Tibial nerve (tissue), 4 donors: ENCODE results near the gene FNDC3B.

Experiments
- EP300 ChIP-seq, 2 donors: sonication (generic); formaldehyde crosslinking; IDR thresholded peaks; one replicate each; pipeline ENCODE4 v1.6.1; 2017; ENCODE audit warnings: antibody characterized with exemption in 2 of 2, mild to moderate bottlenecking in 1 of 2
- TF ChIP-seq, protein P1 (sequence below), 5 experiments: fragments of 200-600 bp in 3 of 5; fragments of 450-650 bp in 2 of 5; sonication (generic) in 3 of 5; IDR thresholded peaks; one replicate each; pipeline ENCODE4 v1.5.1; 2016 to 2019; ENCODE audit warnings: antibody characterized with exemption in 5 of 5, mild to moderate bottlenecking in 3 of 5, moderate library complexity in 2 of 5

DNA sequence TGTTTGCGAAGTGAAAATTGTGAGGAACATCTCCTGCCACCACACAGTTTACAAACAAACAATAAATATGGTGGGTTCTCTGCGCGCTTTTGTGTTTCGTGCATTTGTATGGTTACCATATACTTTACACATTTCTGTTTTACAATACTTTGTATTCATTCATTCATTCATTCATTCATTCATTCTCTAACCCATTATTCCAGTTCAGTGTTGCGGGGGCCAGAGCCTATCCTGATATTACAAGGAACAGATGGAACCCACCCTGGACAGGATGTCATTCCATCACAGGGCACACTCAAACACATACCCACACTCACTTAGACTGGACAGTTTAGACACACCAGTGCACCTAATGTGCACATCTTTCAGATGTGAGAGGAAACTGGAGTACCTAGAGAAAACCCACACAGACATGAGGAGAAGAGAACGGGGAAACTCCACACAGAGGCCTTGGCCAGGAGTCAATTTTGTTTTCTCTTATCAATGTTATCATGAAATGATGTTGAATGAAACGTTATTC lies 160.5 kb downstream of the FNDC3B start:
- TF ChIP-seq, protein P1, sequence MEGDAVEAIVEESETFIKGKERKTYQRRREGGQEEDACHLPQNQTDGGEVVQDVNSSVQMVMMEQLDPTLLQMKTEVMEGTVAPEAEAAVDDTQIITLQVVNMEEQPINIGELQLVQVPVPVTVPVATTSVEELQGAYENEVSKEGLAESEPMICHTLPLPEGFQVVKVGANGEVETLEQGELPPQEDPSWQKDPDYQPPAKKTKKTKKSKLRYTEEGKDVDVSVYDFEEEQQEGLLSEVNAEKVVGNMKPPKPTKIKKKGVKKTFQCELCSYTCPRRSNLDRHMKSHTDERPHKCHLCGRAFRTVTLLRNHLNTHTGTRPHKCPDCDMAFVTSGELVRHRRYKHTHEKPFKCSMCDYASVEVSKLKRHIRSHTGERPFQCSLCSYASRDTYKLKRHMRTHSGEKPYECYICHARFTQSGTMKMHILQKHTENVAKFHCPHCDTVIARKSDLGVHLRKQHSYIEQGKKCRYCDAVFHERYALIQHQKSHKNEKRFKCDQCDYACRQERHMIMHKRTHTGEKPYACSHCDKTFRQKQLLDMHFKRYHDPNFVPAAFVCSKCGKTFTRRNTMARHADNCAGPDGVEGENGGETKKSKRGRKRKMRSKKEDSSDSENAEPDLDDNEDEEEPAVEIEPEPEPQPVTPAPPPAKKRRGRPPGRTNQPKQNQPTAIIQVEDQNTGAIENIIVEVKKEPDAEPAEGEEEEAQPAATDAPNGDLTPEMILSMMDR (IDR thresholded peaks at IDR 0.05), result no peak
- no peak for TF ChIP-seq EP300 (IDR thresholded peaks at IDR 0.05)
